HG02973 (cell line): ENCODE measurements around the gene MNAT1.
"Not testable (repeated sequence)": the region's sequence is repeated elsewhere in the genome, so short reads cannot be mapped to it uniquely, and the experiment has no call there.

Source experiments
- ATAC-seq: cut with Tn5 transposase; IDR thresholded peaks from one replicate; pipeline ENCODE4 v1.9.1; 2021; ENCODE audit warnings: moderate library complexity; ENCODE audit not compliant: unreplicated experiment

MNAT1 gene

DNA sequence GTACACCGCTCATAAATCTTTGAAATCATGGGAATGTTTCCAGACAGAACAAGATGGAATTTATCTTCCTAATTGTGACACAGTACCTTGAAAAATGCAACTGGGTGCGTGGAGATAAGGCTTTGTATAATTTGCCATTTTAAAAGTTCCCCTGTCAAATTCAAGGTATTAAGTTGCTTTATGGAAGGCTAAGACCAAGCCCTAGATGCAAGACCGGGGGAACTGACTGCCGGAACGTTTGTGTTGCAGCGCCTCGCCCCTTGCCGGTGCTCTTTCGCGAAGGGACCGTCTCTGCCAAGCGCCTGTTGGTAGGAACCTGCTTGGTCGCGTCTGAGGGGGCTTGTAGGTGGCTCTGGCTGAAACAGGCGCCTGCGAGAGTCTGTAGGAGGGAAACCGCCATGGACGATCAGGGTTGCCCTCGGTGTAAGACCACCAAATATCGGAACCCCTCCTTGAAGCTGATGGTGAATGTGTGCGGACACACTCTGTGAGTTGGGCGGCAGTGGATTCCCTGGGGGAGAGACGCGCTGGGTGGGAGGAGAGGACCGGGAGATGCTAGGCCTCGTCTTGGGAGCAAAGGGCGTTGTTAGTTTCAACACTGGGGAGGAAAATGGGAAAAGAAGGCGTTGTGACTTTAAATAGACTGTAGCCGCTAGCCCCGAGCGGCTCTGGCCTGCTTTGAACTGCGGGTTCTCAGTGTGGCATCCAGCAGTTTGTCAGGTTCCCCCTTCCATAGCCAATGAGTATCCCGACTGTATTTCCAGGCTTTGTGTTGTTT, at the start of gene MNAT1:
TSS of gene MNAT1 (plus strand) at position 297 of the 778 bp plus-strand sequence. CDS start at position 399, 102 bp downstream.
- ATAC-seq: peak; percentile 95

DNA sequence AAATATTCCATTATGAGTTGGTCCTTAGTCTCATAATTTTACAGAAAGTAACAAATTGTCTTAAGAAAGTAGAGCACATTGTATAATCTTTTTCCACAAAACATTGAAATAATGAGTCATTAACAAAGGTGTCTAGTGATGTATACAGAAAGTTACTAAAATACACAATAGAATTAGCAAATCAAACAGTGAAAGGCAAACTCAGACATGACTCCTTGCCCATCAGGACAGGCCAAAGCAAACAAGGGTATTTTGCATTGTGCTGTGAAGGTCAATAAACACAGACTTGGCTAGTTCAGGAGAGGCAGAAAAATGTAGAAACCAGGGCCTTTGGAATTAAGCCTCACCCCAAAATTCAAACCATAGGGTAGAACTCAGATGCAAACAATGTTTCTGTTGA, 47.7 kb upstream of the MNAT1 start:
- ATAC-seq: no peak

DNA sequence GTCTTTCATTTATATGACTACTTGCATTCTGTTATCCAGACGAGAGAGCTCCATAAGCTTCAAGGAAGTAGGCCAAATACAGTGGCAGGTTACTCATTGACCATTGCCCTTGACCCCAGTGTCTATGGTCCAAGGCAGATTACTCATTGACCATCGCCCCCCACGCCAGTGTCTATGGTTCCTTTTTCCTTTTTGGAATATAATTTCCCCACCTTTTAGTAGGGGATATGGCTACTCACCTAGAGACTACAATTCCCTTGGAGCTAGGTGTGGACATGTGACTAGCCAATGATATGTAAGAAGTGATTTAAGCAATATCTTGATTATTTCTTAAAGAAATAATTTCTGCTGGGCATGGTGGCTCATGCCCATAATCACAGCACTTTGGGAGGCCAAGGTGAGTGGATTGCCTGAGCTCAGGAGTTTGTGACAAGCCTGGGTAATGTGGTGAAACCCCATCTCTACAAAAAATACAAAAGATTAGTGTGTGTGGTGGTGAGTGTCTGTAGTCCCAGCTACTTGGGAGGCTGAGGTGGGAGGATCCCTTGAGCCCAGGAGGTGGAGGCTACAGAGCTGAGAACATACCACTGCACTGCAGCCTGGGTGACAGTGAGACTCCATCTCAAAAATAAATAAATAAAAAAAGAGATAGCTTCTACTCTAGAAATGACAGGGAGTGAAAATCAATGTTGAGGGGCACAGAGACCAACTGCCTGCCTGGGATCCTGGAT, 43.0 kb upstream of the MNAT1 start:
- no peak for ATAC-seq

DNA sequence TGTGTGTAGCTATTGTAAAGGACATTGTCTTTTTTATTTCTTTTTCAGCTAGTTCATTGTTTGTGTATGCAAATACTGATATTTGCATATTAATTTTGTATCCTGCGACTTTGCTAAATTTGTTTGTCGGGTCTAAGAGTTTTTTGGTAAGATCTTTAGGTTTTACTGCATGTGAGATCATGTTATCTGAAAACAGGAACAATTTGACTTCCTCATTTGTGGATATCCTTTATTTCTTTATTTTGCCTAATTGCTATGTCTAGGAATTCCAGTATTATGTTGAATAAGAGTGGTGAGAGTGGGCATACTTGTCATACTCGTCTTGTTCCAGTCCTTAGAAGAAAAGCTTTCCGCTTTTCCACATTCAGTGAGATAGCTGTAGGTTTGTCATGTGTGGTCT, 39.2 kb upstream of the MNAT1 start:
- no peak for ATAC-seq

DNA sequence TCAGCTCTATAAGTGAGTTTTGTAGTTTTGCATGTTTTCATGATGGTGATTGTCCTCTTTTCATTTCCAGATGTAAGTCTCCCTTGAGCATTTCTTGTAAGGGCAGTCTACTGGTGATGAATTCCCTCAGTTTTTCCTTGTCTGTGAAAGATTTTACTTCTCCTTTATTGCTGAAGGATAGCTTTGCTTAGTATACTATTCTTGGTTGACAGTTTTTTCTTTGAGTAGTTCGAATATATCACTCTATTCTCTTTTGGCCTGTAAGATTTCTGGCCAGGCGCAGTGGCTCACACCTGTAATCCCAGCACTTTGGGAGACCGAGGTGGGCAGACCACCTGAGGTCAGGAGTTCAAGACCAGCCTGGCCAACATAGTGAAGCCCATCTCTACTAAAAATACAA, 34.0 kb upstream of the MNAT1 start:
- no peak for ATAC-seq

DNA sequence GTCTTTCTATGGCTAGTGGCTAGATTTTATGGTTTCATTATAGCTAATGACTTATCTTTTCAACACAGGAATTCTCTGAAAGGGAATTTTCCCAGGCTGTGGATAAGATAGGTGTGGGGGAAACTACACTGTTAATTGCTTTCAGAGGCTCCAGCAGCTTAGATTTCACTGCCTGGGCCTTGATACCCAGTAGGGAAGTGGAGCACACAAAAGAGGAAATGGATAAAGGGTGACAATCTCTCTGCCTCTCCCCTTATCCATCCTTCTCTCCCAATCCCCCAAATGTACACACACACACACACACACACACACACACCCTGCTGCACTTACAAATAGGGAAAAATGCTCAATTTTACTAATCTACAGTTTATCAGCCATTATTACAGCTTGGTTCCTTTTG, 29.5 kb upstream of the MNAT1 start:
- ATAC-seq: no peak

DNA sequence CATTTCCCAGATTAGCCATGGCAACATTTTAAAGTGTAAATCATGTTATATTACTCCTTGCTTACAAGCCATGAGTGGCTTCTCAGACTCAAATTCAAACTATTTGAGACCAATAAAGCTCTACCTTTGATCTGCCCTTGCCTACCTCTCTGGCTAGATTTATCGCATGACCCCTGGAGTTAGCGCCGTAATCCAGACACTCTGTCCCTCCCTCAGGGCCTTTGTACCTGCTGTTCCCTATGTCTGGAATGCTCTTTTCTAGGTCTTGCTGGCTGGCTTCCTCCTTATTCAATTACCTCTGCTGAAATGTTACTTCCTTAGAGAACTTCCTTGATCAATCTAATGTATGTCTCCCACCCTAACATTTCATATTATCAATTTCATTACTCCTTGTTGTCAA, 26.7 kb upstream of the MNAT1 start:
- no peak for ATAC-seq

DNA sequence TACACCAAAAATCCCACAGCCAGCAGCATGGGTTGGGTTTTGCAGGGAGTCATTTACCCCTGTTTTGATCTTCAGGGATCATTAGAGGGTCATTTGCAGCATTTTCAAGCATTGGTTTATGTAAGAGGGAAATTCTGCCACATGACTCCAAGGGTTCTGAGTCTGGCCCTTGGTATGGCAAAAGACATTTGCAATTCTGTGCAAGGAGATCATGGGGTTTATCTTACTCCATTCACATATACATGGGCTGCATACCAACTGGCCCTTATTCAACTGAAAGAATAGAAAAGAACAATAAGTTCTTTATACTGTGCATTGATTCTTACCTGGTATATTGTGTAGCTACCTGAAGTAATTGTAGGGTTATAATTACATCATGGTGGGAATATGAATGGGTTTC, 24.1 kb upstream of the MNAT1 start:
- no peak for ATAC-seq

DNA sequence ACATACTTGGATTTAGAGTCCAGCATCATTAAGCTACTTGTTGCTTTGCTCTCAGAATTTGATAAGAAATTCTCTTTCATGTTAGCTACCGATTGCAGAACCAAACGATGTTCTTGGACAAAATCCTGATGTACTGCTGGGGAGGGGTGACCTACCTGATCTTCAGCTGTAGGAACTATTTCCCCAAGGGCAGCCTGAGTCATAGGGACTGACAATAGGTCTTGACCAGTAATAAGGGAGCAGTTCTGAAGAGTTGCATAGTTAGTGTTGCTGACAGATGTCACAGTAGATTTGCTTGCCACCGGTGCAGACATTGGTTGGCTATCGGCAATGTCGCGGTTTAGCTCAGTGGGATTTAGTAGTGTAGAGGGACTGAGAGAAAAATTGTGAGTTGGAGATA, 21.0 kb upstream of the MNAT1 start:
- ATAC-seq: no peak

DNA sequence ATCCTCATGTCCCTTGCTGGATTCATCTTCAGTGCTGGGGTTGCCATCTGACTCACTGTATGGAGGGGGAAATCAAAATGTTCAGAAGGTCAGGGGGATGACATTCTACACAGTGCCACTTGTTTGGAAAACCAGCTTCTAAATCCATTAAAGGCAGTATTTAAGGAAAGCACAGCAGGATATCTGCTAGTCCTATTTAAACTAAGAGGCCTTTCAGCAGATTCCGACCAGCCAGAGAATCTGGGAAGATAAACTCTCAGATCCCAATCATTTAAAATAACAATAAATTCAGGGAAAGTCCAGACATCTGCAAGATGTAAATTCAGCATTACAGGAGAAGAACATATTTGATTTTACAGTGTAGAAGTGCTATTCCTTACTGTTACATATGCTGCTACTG, 14.2 kb upstream of the MNAT1 start:
- no peak for ATAC-seq

DNA sequence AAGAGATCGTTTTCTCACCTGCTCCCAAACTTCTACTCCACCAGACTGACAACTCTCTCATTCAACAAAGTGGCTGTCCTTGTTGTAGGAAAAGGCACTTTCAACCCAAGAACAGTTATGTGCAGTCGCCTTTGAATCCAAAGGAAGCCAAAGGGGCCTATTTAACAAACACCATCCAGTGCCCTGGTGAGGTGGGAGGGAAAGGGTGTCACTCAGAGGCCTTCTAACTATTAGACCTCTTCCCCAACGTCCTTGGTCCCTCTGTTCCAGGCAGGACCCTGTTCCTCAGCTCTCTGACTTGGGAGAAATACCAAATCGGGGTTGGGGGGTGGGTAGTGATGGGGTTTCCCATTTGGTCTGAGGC, 13.6 kb upstream of the MNAT1 start:
- no peak for ATAC-seq

DNA sequence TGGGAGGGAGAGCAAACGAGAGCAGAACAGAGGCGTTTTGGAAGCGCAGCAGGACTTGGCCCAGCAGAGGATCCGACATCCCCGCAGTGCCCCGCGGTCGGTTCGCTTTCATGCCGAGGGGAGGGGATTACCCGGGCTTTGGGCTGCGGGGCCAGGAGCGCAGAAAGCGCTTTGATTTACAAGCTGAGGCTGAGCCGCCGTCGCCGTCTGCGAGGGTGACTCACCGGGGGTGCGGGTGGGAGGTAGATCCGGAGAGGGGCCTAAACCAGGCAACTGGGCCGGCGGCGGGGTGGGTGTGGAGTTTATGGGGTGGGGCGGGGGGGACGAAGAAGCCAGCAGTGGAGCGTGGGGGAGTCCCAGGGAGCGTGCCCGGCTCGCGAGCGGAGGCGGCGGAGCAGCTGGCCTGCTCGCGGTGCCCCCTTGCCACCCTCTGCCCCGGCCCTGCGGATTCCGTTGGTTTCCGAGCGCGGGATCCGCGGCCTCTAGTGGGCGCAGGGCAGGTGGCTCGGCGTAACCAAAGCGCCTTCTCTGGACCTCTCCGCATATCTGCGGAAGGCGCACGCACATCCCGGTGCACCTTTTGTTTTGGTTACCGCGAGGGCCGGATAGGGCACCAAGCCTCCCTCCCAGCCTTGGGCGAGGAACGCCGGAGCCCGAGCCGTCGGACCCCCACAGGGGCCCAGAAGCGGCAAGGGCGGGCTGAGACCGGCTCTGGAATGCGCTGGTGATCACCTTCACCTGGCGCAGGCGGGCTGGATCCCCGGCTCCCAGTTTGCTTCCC, 13.0 kb upstream of the MNAT1 start:
- ATAC-seq: no peak

DNA sequence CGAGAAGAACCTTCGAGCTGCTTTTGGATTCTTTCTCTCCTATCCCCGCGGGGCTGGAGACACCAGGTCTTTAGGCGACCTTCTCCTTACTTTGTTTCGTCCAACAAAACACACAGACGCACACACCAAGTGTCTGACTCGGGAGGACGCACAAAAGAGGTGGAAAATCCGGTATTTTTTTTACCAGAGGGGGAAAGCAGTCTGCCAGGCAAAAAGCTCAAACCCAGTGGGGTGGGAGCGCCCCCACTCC, 12.5 kb upstream of the MNAT1 start:
- no peak for ATAC-seq

DNA sequence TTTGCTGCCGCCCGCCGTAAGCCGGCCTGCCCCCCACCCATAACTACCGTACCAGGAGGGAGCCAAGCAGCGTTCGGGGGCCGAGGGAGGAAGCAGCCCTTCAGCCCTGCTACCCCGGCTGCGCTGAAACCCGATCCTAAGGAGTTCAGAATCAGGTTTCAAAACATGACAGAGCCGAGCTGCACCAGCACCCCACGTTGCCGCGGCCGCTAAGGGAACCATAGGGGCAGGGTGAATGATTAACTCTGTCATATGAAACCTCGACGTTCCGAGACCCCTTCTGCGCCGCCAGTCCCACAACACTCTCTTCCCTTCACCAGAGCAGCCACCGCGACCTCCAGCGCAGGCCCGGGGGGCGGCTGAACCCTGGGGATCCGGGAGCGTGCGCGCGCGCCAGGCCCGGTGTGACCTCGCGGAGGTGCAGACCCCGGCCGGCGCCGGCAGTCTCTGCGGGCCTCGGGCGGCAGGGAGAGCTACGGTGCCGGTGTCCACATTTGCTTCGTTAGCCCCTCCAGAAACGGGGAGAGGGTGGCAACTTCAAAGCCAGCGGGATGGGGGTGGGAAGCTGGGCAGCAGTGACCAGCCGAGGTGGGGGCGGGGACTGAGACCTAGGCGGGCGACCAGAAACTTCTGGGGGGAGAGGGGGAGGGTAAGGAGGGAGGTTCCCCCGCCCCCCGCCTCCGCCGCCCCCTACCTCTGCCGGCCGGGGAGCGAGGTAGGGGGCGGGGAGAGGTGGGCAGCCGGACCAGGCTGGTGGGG, 12.0 kb upstream of the MNAT1 start:
- ATAC-seq: peak; percentile 30

DNA sequence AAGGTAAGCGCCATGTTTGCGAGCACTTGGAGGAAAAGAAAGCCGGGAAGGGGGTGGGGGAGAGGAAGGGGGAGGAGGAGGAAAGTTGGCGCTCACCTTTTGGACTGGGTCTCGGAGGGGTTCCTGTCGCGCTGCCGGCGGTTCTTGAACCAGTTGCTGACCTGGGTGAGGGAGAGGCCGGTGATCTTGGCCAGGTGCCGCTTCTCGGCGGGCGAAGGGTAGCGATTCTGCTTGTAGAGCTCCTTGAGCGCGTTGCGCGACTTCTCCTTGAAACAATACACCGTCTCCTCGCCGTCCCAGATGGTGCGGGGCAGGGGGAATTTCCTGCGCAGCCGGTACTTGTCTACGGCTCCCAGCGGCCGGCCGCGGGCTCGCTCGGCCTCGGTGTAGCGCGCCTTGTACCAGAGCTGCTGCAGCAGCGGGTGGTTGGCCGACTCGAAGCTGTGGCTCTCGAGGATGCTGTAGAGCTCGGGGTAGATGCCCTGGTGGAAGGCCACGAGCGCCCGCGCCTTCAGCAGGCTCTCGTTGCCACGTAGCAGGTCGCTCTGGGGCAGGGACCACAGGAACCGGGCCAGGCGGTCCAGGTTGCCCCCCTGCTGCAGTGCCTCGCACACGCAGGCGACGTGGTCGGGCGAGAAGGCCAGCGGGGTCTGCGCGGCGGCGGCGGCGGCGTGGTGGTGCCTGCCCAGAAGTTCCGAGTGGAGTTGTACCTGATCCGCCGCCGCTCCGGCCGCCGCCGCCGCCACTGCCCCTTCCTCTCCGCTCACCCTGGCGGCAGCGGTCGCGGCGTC, 11.2 kb upstream of the MNAT1 start:
- peak; percentile 41 for ATAC-seq

DNA sequence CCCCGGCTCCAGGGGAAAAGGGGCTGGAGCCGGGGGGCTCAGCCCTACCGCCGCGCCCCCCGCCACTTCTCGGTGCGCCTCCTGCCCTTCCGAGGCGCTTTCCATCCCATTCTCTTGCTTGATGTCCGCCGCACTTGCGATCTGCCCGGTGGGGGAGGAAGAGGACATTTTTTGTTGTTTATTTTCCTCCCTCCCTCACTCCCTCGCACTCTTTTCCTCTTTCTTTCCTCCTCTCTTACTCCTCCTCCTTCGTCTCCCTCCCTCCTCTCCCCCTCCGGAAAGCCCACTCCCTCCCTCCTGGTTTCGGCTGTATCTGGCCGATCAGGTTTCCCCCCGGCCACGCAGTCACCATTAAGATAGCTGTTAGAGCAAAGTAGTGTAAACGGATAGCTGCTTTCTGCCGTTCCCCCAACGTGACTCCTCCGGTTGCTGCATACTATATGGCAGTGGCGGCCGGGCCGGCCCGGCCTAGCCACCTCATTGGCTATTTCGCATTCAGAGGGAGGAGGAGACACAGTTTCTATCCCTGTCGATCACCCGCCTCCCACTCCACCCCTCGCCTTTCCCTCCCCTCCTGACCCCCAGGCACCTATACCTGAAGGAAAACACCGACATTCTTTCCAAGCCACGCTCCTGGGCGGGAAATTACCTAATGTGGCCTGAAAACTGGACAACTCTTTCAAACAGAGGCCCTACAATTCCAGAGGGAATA, 10.5 kb upstream of the MNAT1 start, which contains the start of gene SIX4:
TSS of gene SIX4 (minus strand) at position 445 of the 712 bp plus-strand sequence. CDS start at position 168, 277 bp downstream.
- peak; percentile 50 for ATAC-seq

DNA sequence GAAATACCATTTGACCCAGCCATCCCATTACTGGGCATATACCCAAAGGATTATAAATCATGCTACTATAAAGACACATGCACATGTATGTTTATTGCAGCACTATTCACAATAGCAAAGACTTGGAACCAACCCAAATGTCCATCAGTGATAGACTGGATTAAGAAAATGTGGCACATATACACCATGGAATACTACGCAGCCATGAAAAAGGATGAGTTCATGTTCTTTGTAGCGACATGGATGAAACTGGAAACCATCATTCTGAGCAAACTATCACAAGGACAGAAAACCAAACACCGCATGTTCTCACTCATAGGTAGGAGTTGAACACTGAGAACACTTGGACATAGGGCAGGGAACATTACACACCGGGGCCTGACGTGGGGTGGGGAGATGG, 3.3 kb upstream of the MNAT1 start:
- ATAC-seq: not testable (repeated sequence)

DNA sequence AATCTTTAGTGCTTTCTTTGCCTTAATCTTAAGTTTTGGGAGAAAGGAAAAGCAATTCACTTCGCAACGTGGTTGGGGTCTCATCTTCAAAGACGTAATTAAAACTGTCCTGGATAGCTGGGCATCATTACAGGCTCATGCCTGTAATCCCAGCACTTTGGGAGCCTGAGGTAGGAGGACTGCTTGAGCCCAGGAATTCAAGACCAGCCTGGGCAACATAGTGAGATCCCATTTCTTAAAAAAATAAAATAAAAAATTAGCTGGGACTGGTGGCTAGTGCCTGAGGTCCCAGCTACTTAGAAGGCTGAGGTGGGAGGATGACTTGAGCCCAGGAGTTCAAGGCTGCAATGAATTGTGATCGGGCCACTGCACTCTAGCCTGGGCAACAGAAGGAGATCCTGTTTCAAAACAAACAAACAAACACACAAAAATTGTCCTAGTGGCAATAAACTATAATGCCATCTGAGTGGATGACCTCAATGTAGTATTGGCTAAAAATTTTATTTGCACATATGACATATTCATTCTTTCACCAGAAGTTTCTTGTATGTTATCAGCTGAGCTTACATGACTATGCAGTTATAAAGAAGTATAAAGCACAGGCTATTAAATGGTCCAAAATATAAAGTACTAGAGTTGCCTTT, 1.6 kb upstream of the MNAT1 start:
- no peak for ATAC-seq

DNA sequence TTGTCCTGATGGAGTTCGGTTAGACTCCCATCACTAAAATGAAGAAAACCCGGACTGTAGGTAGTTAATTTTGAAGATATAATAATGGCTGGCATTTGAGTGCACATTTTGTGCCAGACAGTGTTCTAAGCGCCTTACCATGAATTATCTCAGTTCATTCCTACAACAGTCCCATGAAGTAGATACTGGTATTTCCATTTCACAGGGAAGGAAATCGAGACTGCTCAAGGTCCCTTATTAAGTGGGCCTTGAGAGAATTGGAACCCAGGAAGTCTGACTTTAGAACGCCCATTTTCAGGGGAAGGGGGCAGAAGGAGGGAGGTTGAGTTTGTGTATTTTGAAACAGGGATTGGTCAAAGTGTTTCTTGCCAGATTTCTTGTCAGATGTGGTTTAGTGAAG, 855 bp downstream of the MNAT1 start:
- ATAC-seq: no peak
